Measurements from ENCODE around the gene TMEM147.

TMEM147 gene

DNA sequence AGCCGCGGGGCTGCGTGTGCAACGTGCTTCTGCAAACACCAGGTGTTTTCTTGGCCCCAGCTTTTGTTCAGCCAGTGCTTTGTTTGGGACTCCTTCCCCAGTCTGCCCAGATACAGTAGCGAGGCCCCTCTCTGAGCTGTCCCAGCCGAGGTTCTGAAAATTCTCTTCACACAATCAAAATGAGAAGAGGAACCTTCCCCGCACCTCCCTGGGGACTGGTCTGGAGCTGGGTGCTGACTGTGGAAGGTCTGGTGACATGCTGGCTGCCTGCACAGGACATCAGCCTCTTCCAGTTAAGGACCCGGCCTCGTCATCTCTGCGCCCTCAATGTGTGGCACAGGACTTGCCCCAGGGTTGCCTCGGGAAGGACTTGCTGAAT, 13.8 kb downstream of the TMEM147 start:
- no peak overlapping the region for H3K4me3 Mint-ChIP-seq
- no peaks in the 10 kb centered on the region for H3K36me3 Mint-ChIP-seq (ENCODE audit: low read depth)
- no peaks in the 10 kb centered on the region for H3K9me3 Mint-ChIP-seq
- peak; percentile 28 for DNase-seq
- peaks cover 10% of the 10 kb centered on the region for H3K4me1 Mint-ChIP-seq (ENCODE audit: low read depth)
- H3K27me3 Mint-ChIP-seq: peaks cover 60% of the 10 kb centered on the region
- H3K27ac Mint-ChIP-seq: no peak overlapping the region

DNA sequence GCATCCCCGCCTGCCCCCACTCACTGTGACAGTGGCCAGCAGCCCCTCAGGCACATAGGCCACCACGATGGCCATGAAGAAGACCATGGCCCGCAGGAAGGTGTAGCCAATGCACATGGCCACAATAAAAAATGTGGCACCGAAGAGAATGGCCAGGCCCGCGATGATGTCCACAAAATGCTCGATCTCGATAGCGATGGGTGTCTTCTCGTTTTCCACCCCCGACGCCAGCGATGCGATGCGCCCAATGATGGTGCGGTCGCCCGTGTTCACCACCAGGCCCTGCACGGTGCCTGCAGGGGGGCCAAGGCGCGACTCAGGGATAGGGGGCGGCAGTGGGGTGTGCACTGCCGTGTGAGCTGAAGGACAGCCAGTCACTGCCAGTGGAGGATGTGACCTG, 14.4 kb downstream of the TMEM147 start:
- Mint-ChIP-seq H3K4me3 (no peak overlapping the region), H3K27me3 (peaks cover 65% of the 10 kb centered on the region), H3K27ac (no peak overlapping the region), H3K9me3 (no peaks in the 10 kb centered on the region), H3K4me1 (ENCODE audit: low read depth) (peaks cover 10% of the 10 kb centered on the region), H3K36me3 (ENCODE audit: low read depth) (no peaks in the 10 kb centered on the region)
- DNase-seq: peak; percentile 13

DNA sequence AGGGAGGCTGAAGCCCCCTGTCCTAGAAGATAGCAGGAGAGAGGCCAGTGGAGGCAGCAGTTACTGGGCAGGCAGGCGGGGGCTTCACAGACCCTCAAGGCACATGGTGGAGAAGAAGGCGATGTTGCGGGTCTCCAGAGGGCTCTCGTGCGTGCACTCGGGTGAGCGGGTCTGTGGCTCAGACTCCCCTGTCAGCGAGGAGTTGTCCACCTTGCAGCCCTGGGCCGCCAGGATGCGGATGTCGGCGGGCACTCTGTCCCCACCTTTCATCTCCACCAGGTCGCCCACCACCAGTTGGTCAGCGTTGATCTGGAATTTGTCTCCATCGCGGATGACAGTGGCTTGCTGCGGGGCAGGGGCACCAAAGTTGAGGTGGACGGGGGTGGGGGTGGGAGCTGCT, 14.8 kb downstream of the TMEM147 start:
- H3K27ac Mint-ChIP-seq: no peak overlapping the region
- peaks cover 69% of the 10 kb centered on the region for H3K27me3 Mint-ChIP-seq
- no peak overlapping the region for H3K4me3 Mint-ChIP-seq
- DNase-seq: peak; percentile 15
- no peaks in the 10 kb centered on the region for H3K9me3 Mint-ChIP-seq
- no peaks in the 10 kb centered on the region for H3K36me3 Mint-ChIP-seq (ENCODE audit: low read depth)
- H3K4me1 Mint-ChIP-seq (ENCODE audit: low read depth): peaks cover 10% of the 10 kb centered on the region

DNA sequence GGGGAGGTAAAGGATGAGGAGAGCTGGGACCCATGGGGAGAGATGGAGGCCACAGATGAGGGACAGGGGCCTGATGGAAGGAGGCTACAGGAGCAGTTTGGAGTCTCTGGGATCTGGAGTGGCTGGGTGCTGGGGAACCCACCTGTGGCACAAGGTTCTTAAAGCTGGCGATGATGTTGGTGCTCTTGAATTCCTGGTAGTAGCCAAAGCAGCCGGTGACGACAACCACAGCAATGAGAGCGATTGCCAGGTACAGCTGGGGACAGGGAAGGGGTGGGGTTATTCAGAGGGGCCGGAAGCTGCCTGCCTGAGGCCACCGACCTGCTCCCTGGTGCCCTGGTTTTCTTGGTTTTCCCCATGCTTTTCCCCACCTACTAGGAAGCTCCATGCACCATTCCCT, 15.3 kb downstream of the TMEM147 start:
- Mint-ChIP-seq H3K27me3 (peaks cover 73% of the 10 kb centered on the region), H3K9me3 (no peaks in the 10 kb centered on the region), H3K4me1 (ENCODE audit: low read depth) (peaks cover 10% of the 10 kb centered on the region), H3K27ac (no peak overlapping the region), H3K36me3 (ENCODE audit: low read depth) (no peaks in the 10 kb centered on the region), H3K4me3 (no peak overlapping the region)
- peak; percentile 15 for DNase-seq

DNA sequence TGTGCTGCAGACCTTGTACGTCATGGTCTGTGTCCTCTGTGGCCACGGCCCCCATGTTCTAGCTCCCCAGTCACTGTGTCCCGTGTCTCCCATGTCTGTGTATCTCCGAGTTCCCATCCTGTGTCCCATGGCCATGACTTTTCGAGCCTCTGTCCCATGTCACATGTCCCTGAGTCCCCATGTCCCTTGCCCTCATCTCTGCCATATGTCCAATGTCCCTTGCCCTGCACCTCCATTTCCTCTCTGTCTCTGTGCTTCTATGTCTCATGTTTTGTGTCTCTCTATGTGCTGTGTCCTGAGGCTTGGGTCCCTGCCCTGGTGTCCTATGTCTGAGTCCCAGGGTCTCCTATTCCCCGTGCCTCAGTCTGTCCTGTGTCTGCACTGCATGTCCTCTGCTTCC, 16.0 kb downstream of the TMEM147 start:
- Mint-ChIP-seq H3K27me3 (peaks cover 73% of the 10 kb centered on the region), H3K4me3 (no peak overlapping the region), H3K36me3 (ENCODE audit: low read depth) (no peaks in the 10 kb centered on the region), H3K9me3 (no peaks in the 10 kb centered on the region), H3K27ac (no peak overlapping the region), H3K4me1 (ENCODE audit: low read depth) (peaks cover 10% of the 10 kb centered on the region)
- peak; percentile 8 for DNase-seq

DNA sequence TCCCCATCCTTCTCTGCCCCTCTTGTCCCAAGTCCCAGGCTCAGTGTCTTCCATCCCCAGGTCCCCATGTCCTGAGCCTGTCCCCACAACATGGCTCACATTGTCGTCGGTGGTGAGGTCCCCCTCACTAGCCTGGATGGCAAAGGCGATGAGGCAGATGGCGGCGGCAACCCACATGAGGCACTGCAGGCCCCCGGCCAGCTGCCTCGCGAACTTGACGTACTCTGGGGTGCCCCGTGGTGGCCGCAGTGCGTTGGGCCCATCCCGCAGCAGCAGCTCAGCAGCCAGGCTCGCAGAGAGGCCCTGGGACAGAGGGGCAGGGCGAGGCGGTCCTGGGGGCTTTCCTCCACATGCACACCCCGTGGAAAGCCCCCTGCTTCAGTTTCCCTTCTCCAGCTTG, 16.9 kb downstream of the TMEM147 start:
- no peak overlapping the region for H3K4me3 Mint-ChIP-seq
- DNase-seq: no peak
- peaks cover 8% of the 10 kb centered on the region for H3K4me1 Mint-ChIP-seq (ENCODE audit: low read depth)
- H3K36me3 Mint-ChIP-seq (ENCODE audit: low read depth): no peaks in the 10 kb centered on the region
- H3K9me3 Mint-ChIP-seq: no peaks in the 10 kb centered on the region
- H3K27me3 Mint-ChIP-seq: peaks cover 77% of the 10 kb centered on the region
- no peak overlapping the region for H3K27ac Mint-ChIP-seq

DNA sequence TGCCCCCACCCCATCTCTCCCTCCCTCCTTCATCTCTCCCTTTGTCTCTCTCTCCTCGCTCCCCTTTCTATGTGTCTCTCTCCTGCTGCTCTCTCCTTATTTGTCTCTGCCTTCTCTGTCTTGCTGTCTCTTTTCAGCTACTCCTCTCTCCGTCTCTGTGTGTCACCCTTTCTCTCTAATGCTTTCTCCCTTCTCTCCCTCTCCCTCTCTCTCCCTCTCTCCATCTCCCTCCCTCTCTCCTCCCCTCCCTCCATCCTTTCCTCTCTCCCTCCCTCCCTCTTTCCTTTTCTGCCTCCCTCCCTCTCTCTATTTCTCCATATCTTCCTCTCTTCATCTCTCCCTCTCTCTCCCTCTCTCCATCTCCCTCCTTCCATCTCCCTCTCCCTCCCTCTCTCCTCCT, 17.4 kb downstream of the TMEM147 start:
- Mint-ChIP-seq H3K27me3 (peaks cover 75% of the 10 kb centered on the region), H3K36me3 (ENCODE audit: low read depth) (no peaks in the 10 kb centered on the region), H3K4me1 (ENCODE audit: low read depth) (peaks cover 7% of the 10 kb centered on the region)

DNA sequence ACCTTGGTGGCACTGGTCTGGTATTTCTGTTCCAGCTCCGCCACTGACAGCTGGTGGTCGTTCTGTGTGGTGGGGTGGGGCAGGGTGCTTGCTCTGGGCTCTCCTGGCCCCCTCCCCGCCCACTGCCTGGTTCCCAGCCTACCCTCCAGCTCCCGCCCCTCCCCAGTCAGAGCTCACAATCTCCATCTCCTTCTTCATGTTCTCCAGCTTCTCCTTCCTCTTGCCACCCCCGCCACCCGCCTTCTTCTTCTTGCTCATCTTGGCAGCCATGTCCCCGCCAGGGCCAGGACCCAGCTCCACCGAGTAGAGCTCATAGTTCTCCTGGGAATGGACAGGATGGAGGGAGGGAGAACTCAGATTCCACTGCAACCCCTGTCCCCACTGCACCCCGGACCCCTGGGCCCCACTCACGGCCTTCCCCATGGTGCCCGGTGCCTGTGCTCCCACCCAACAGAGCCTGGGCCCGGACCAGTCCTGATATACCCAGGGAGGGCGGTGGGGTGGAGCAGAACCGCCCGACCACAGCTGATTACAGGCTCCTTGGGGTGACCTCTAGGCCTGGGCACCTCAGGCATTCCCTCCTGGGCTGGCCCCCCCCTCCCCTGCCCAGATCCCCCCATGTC, 17.9 kb downstream of the TMEM147 start, which contains the start of gene ATP4A:
ATP4A (minus strand) TSS at position 452 of the 623 bp plus-strand sequence; CDS start at position 423, 29 bp downstream.
- no peaks in the 10 kb centered on the region for H3K9me3 Mint-ChIP-seq
- DNase-seq: no peak
- H3K27me3 Mint-ChIP-seq: peaks cover 73% of the 10 kb centered on the region
- no peak within 1 kb of the TSS for H3K4me3 Mint-ChIP-seq
- peaks cover 5% of the 10 kb centered on the region for H3K4me1 Mint-ChIP-seq (ENCODE audit: low read depth)
- H3K27ac Mint-ChIP-seq: no peak within 1 kb of the TSS
- H3K36me3 Mint-ChIP-seq (ENCODE audit: low read depth): no peaks in the 10 kb centered on the region

More for the DNA sequence above, 17.4 kb downstream of the TMEM147 start:
- Mint-ChIP-seq H3K4me3 (no peak overlapping the region), H3K27ac (no peak overlapping the region), H3K9me3 (no peaks in the 10 kb centered on the region)
- no peak for DNase-seq

DNA sequence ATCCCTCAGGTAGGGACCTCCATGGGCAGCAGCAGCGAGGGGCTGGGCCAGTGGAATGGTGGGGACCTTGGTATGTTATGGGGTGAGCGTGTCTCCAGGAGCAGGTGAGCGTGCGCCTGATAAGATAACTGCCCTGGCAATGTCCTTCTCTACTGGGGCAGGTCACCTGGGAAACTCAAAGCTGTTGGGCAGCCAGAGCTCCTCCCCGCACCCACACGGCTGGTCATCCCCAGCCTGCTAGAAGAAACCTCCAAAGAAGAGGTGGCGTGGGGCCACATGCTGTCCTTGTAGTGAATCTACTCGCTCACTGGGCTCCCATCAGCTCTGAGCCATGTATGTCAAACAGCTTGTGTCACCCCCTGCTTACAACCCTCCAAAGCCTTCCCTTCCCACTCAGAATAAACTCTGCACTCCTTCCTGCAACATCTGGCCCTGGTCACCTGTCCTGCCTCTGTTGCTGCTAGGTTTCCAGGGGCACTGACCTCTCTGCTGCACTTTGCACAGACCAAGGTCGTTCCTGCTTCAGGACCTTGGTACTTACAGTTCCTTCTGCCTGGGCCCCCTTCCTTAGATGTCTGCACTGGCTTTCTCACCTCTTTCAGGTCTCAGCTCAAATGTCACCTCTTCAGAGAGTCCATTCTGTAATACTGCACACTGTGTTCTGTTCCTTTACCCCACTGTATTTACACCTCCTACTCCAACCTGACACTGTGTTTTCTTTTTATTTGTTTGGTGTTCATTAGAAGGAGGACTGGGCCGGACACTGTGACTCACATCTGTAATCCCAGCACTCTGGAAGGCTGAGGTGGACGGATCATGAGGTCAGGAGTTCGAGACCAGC, 19.8 kb downstream of the TMEM147 start:
- no peak for DNase-seq
- no peak overlapping the region for H3K4me3 Mint-ChIP-seq
- H3K9me3 Mint-ChIP-seq: no peaks in the 10 kb centered on the region
- H3K27me3 Mint-ChIP-seq: peaks cover 66% of the 10 kb centered on the region
- H3K27ac Mint-ChIP-seq: no peak overlapping the region
- H3K4me1 Mint-ChIP-seq (ENCODE audit: low read depth): no peaks in the 10 kb centered on the region
- no peaks in the 10 kb centered on the region for H3K36me3 Mint-ChIP-seq (ENCODE audit: low read depth)

DNA sequence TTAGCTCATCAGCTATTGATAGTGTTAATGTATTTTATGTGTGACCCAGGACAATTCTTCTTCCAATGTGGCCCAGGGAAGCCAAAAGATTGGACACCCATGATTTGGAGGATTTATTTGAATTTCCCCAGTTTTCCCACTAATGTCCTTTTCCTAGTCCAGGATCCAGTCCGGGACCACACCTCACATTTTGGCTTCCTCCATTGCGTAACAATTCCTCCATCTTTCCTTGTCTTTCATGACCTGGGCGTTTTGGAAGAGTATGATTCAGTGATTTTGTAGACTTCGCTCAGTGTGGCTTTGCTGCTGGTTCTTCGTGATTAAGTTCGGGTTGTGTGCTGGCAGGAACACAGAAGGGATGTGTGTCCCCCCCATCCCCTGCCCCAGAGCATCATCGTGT, 21.3 kb downstream of the TMEM147 start:
- H3K9me3 Mint-ChIP-seq: no peaks in the 10 kb centered on the region
- H3K36me3 Mint-ChIP-seq (ENCODE audit: low read depth): no peaks in the 10 kb centered on the region
- H3K4me3 Mint-ChIP-seq: no peak overlapping the region
- no peak for DNase-seq
- no peak overlapping the region for H3K27ac Mint-ChIP-seq
- H3K27me3 Mint-ChIP-seq: peaks cover 61% of the 10 kb centered on the region
- H3K4me1 Mint-ChIP-seq (ENCODE audit: low read depth): peaks cover 2% of the 10 kb centered on the region

DNA sequence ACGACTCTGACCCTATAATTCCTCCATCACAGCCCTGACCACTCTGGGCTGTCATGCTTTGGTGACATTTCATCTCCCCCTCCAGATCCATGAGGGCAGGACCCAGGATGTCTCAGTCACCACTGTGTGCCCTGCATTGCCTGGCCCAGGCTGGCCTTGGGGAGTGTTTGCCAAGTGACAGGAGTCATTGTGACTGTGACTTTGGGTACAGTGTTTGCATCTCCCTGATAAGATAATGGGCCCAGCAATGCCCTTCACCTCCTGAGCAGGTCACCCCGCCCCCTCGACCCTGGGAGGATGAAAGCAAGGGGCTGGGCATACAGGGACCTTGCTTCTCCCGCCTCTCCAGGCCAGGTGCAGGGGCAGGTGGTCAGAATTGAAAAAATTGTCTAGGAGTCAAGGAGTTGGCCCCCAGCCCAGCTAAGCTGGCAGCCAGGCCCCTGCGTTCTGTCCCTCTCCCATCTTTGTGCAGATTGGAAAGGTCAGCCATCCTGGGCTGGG, 23.9 kb downstream of the TMEM147 start:
- no peak for DNase-seq
- H3K9me3 Mint-ChIP-seq: peaks cover 2% of the 10 kb centered on the region
- peaks cover 41% of the 10 kb centered on the region for H3K27me3 Mint-ChIP-seq
- H3K4me3 Mint-ChIP-seq: no peak overlapping the region
- no peaks in the 10 kb centered on the region for H3K36me3 Mint-ChIP-seq (ENCODE audit: low read depth)
- no peak overlapping the region for H3K27ac Mint-ChIP-seq
- peaks cover 2% of the 10 kb centered on the region for H3K4me1 Mint-ChIP-seq (ENCODE audit: low read depth)

DNA sequence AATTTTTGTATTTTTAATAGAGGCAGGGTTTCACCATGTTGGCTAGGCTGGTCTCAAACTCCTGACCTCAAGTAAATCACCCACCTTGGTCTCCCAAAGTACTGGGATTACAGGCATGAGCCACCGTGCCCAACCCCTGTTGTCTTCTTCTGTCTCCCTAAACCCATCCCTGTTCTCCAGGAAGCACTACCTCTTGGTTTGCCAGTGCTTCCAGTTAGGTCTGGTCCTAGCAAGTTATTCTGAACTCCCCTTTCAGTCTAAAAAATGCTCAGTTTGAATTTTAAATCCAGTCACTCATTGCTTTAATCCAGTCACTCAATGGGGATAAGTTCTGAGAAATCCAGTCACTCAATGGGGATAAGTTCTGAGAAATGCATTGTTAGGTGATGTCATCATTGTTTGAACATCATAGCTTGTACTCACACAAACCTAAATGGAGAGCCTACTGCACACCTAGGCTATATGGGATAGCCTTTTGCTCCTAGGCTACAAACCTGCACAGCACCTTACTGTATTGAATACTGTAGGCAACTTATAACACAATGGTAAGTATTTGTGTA, 26.1 kb downstream of the TMEM147 start:
- DNase-seq: no peak
- Mint-ChIP-seq H3K4me1 (ENCODE audit: low read depth) (peaks cover 2% of the 10 kb centered on the region), H3K27ac (no peak overlapping the region), H3K36me3 (ENCODE audit: low read depth) (no peaks in the 10 kb centered on the region), H3K27me3 (peaks cover 28% of the 10 kb centered on the region), H3K4me3 (no peak overlapping the region), H3K9me3 (peaks cover 19% of the 10 kb centered on the region)

DNA sequence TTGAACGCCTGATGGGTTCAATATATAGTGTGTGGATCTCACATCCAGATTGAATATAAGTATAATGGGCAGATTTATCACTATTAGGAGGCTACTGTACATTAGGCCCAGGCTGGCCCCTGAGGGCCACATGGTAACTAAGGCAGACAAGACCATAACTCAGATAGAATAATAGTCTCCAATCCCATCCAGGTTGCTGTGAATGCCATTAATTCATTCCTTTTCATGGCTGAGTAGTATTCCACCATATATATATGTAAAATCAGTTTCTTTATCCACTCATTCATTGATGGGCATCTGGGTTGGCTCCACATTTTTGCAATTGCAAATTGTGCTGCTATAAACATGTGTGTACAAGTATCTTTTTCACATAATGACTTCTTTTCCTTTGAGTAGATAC, 32.5 kb downstream of the TMEM147 start:
- Mint-ChIP-seq H3K4me3 (no peak overlapping the region), H3K36me3 (ENCODE audit: low read depth) (no peaks in the 10 kb centered on the region), H3K9me3 (peaks cover 30% of the 10 kb centered on the region), H3K27me3 (peaks cover 26% of the 10 kb centered on the region), H3K4me1 (ENCODE audit: low read depth) (no peaks in the 10 kb centered on the region), H3K27ac (no peak overlapping the region)
- DNase-seq: no peak

DNA sequence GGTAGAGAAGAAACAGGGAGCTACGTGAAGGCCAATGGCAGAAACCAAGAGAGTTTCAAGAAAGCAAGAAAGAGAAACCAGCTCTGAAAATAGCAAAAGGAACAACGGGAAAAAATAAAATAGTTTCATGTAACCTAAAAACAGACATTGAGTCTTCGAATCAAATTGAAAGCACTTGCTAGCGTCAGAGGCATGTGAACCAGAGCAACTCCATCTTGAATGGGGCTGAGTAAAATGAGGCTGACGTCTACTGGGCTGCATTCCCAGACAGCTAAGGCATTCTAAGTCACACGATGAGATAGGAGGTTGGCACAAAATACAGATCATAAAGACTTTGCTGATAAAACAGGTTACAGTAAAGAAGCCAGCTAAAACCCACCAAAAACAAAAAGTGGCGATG, 33.3 kb downstream of the TMEM147 start:
- no peak for DNase-seq
- Mint-ChIP-seq H3K4me1 (ENCODE audit: low read depth) (no peaks in the 10 kb centered on the region), H3K36me3 (ENCODE audit: low read depth) (no peaks in the 10 kb centered on the region), H3K27me3 (peaks cover 30% of the 10 kb centered on the region), H3K9me3 (peaks cover 28% of the 10 kb centered on the region), H3K27ac (no peak overlapping the region), H3K4me3 (no peak overlapping the region)

DNA sequence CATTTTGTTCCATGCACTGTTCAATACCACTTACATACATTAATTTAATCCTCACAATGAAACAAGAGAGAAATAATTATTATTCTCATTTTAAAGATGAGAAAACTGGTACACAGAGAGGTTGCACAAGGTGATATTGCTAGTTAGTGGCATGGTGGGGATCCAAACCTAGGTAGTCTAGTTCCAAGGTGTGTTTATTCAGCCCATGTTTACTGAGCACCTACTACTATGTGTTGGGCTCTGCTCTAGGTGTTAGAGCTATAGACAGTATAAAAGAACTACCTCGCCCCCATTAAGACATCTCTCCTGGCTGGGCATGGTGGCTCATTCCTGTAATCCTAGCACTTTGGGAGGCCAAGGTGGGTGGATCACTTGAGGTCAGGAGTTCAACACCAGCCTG, 37.3 kb downstream of the TMEM147 start:
- no peak for DNase-seq
- Mint-ChIP-seq H3K4me1 (ENCODE audit: low read depth) (no peaks in the 10 kb centered on the region), H3K4me3 (no peak overlapping the region), H3K9me3 (peaks cover 1% of the 10 kb centered on the region), H3K27me3 (peaks cover 41% of the 10 kb centered on the region), H3K27ac (no peak overlapping the region), H3K36me3 (ENCODE audit: low read depth) (no peaks in the 10 kb centered on the region)
